K562 (cell line): ENCODE data around the gene BEST4. TPM values are rescaled to one million over a fixed set of nuclear protein-coding genes. Genes with fewer than 3 reads are reported as not detected.

ENCODE experiments used
- BRD9 ChIP-seq: fragments of 450-650 bp; IDR thresholded peaks from 2 replicates; pipeline ENCODE4 v1.6.1; 2018; ENCODE audit warnings: low read depth; ENCODE audit not compliant: partially characterized antibody
- DPF2 ChIP-seq: fragments of 450-650 bp; IDR thresholded peaks from 2 replicates; pipeline ENCODE4 v1.6.1; 2016
- E2F3 ChIP-seq: fragments of 250-450 bp; sonication (Bioruptor Pico); IDR thresholded peaks from 2 replicates; pipeline ENCODE4 v1.4.0; 2020; ENCODE audit warnings: mild to moderate bottlenecking
- HDAC2 ChIP-seq: fragments of 450-650 bp; IDR thresholded peaks from 2 replicates; pipeline ENCODE4 v1.6.1; 2016; ENCODE audit warnings: mild to moderate bottlenecking
- HES1 ChIP-seq: fragments of 450-650 bp; IDR thresholded peaks from 2 replicates; pipeline ENCODE4 v1.6.1; 2016; ENCODE audit warnings: low read depth, mild to moderate bottlenecking, moderate library complexity
- KDM2B ChIP-seq: fragments of 250-450 bp; sonication (Bioruptor Pico); IDR thresholded peaks from 2 replicates; pipeline ENCODE4 v1.8.0; 2021; ENCODE audit warnings: mild to moderate bottlenecking, moderate library complexity
- MAFF ChIP-seq: IDR thresholded peaks from 2 replicates; pipeline ENCODE4 v1.6.1; 2012; ENCODE audit warnings: low read length, improper control_type of control experiment
- MTA3 ChIP-seq: fragments of 450-650 bp; formaldehyde crosslinking; IDR thresholded peaks from 2 replicates; pipeline ENCODE4 v1.6.1; 2017; ENCODE audit warnings: mild to moderate bottlenecking, borderline replicate concordance
- MYBL2 ChIP-seq, 2 experiments: fragments of 450-650 bp in 1 of 2; sonication (generic) in 1 of 2; formaldehyde crosslinking in 1 of 2; IDR thresholded peaks; 2 replicates each; pipeline versions ENCODE4 v1.6.1 to v1.8.1; 2017 to 2022; ENCODE audit warnings: borderline replicate concordance in 1 of 2, inconsistent platforms in 1 of 2, low read depth in 1 of 2, mild to moderate bottlenecking in 1 of 2, missing genetic modification reagents in 1 of 2, moderate library complexity in 1 of 2
- PCBP2 ChIP-seq: fragments of 200-400 bp; formaldehyde crosslinking; IDR thresholded peaks from 2 replicates; pipeline ENCODE4 v1.6.1; 2018; ENCODE audit warnings: low read length, low read depth, mild to moderate bottlenecking, moderate library complexity; ENCODE audit not compliant: poor library complexity, severe bottlenecking
- PURB ChIP-seq: sonication (generic); formaldehyde crosslinking; IDR thresholded peaks from 2 replicates; pipeline ENCODE4 v1.9.0; 2021; ENCODE audit warnings: low read depth, mild to moderate bottlenecking, missing genetic modification reagents
- SUPT5H ChIP-seq: fragments of 450-650 bp; IDR thresholded peaks from 2 replicates; pipeline ENCODE4 v1.6.1; 2016
- TEAD4 ChIP-seq, 2 experiments: sonication (generic) in 1 of 2; formaldehyde crosslinking in 1 of 2; IDR thresholded peaks; 2 replicates each; pipeline versions ENCODE4 v1.6.1 to v1.8.0; 2012 to 2022; ENCODE audit warnings: borderline replicate concordance in 1 of 2, inconsistent platforms in 1 of 2, low read length in 1 of 2, mild to moderate bottlenecking in 1 of 2, missing genetic modification reagents in 1 of 2
- TFAP4 ChIP-seq: sonication (generic); formaldehyde crosslinking; IDR thresholded peaks from 2 replicates; pipeline ENCODE4 v1.8.0; 2022; ENCODE audit warnings: missing genetic modification reagents, mild to moderate bottlenecking, moderate library complexity, borderline replicate concordance
- ZBTB17 ChIP-seq: fragments of 450-650 bp; formaldehyde crosslinking; IDR thresholded peaks from 2 replicates; pipeline ENCODE4 v1.4.0; 2020; ENCODE audit warnings: mild to moderate bottlenecking
- ZBTB7A ChIP-seq: IDR thresholded peaks from 2 replicates; pipeline ENCODE4 v1.6.1; 2011; ENCODE audit warnings: low read depth, mild to moderate bottlenecking, low read length, moderate library complexity, borderline replicate concordance; ENCODE audit not compliant: control insufficient read depth
- ZEB2 ChIP-seq: fragments of 450-650 bp; IDR thresholded peaks from 2 replicates; pipeline ENCODE4 v1.6.1; 2016
- ZFP36 ChIP-seq: fragments of 150-350 bp; IDR thresholded peaks from 2 replicates; pipeline ENCODE4 v1.6.1; 2018; ENCODE audit warnings: low read length, low read depth; ENCODE audit not compliant: partially characterized antibody
- ZNF224 ChIP-seq: sonication (generic); formaldehyde crosslinking; IDR thresholded peaks from 2 replicates; pipeline ENCODE4 v1.8.0; 2022; ENCODE audit warnings: mild to moderate bottlenecking, missing genetic modification reagents
- ZNF592 ChIP-seq: fragments of 450-650 bp; IDR thresholded peaks from 2 replicates; pipeline ENCODE4 v1.6.1; 2017; ENCODE audit warnings: antibody characterized with exemption, mild to moderate bottlenecking
- polyA plus RNA-seq, 8 experiments: library from polyadenylated mRNA; depleted of rRNA in 4 of 8; stranded (reverse) in 5 of 8; unstranded in 3 of 8; fragments of >200 nt; fragmentation: Nextera tagmentation in 2 of 8; fragmentation: Illumina TruSeq in 1 of 8; extraction: Ambion mirVana in 2 of 8; extraction: Trizol in 1 of 8; gene quantifications; 2 replicates each; pipeline versions ENCODE4 v1.2.1 to v1.2.3, GENCODE V29; 2011 to 2014; ENCODE audit warnings: inconsistent platforms in 1 of 8, missing spikeins in 1 of 8
- total RNA-seq, 7 experiments: library from RNA; depleted of rRNA in 6 of 7; stranded (reverse); fragments of >200 nt in 6 of 7; fragmentation: Illumina TruSeq in 2 of 7; extraction: Trizol in 2 of 7; gene quantifications; 2 replicates each; pipeline versions ENCODE4 v1.2.1 to v1.2.3, GENCODE V29; 2011 to 2021; ENCODE audit warnings: low replicate concordance in 1 of 7
- TF ChIP-seq, protein P1 (sequence below): sonication (generic); formaldehyde crosslinking; IDR thresholded peaks from 2 replicates; pipeline ENCODE4 v1.8.0; 2022; ENCODE audit warnings: mild to moderate bottlenecking, missing genetic modification reagents

BEST4 gene
- total and polyA plus RNA-seq, 9 of the 15 experiments (the other 6 are each of a cell fraction or from before 2014, with no cell fraction given), result 0.07 to 0.11 TPM; not detected in 7

- TF ChIP-seq, protein P1, sequence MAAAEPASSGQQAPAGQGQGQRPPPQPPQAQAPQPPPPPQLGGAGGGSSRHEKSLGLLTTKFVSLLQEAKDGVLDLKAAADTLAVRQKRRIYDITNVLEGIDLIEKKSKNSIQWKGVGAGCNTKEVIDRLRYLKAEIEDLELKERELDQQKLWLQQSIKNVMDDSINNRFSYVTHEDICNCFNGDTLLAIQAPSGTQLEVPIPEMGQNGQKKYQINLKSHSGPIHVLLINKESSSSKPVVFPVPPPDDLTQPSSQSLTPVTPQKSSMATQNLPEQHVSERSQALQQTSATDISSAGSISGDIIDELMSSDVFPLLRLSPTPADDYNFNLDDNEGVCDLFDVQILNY (CRISPR knock-in tag), result peak; percentile 96
- TF ChIP-seq BRD9, result peak; percentile 76
- no peak for TF ChIP-seq ZNF224
- peak; percentile 74; the same call in 1 of the 2 replicates for TF ChIP-seq HDAC2
- peak; percentile 78; the same call in 1 of the 2 replicates for TF ChIP-seq TFAP4 (CRISPR knock-in tag)
- TF ChIP-seq ZEB2, result 0 out of 2 replicates have a peak, but pooled peaks have one; percentile 9
- TF ChIP-seq SUPT5H, result peak; percentile 97
- TF ChIP-seq DPF2, result peak; percentile 67; the same call in 1 of the 2 replicates
- TF ChIP-seq MAFF, result no peak
- TF ChIP-seq ZBTB7A, result peak; percentile 80
- no peak for TF ChIP-seq PURB (CRISPR knock-in tag)
- TF ChIP-seq ZNF592, result peak; percentile 77; the same call in 1 of the 2 replicates
- TF ChIP-seq MYBL2 (IDR thresholded peaks at IDR 0.05; ENCODE audit: low read depth), result peak; percentile 99
- no peak for TF ChIP-seq MYBL2 (CRISPR knock-in tag; IDR thresholded peaks at IDR 0.05; ENCODE audit: borderline replicate concordance)
- no peak for TF ChIP-seq PCBP2
- TF ChIP-seq ZFP36, result peak; percentile 2
- TF ChIP-seq TEAD4 (IDR thresholded peaks at IDR 0.05; ENCODE audit: low read length), result no peak; the same call in none of the 2 replicates
- no peak for TF ChIP-seq TEAD4 (CRISPR knock-in tag; IDR thresholded peaks at IDR 0.05; ENCODE audit: borderline replicate concordance)
- peak; percentile 57; the same call in 1 of the 2 replicates for TF ChIP-seq HES1
- peak; percentile 91 for TF ChIP-seq MTA3
- TF ChIP-seq E2F3 (CRISPR knock-in tag), result peak; percentile 70; the same call in 1 of the 2 replicates
- TF ChIP-seq KDM2B (CRISPR knock-in tag), result no peak
- 0 out of 2 replicates have a peak, but pooled peaks have one; percentile 26 for TF ChIP-seq ZBTB17 (CRISPR knock-in tag)
These were observed 48.4 kb downstream of the BEST4 start, which contains the start of gene KIF2C (continued) for GRCh38 chr1:44739307-44740178.
